Spleen (tissue), 11 donors: ENCODE data around the gene TMEM30A. TPM values are rescaled to one million over a fixed set of nuclear protein-coding genes. Genes with fewer than 3 reads are reported as not detected.

Experiments used
- DNase-seq: peaks from one replicate; pipeline ENCODE4 v3.0.0-alpha.2; 2020
- H3K27ac ChIP-seq, 8 donors: fragments of 200-600 bp; sonication (generic) in 7 of 8; 1 replicate in 4 of 8; 2 replicates in 4 of 8; pipeline versions ENCODE4 v1.5.0 to v1.8.0; 2016 to 2021; ENCODE audit warnings: inconsistent platforms in 4 of 8, mild to moderate bottlenecking in 4 of 8, moderate library complexity in 1 of 8
- H3K27me3 ChIP-seq, 7 donors: fragments of 200-600 bp; sonication (generic) in 6 of 7; replicated peaks in 1 of 7; 1 replicate in 4 of 7; 2 replicates in 3 of 7; pipeline versions ENCODE4 v1.5.0 to v1.8.0; 2016 to 2021; ENCODE audit warnings: inconsistent platforms in 3 of 7, mild to moderate bottlenecking in 1 of 7
- H3K36me3 ChIP-seq, 6 donors: fragments of 200-600 bp; sonication (generic) in 5 of 6; 1 replicate in 4 of 6; 2 replicates in 2 of 6; pipeline versions ENCODE4 v1.5.0 to v1.8.0; 2016 to 2021; ENCODE audit warnings: inconsistent platforms in 2 of 6
- H3K4me1 ChIP-seq, 6 donors: fragments of 200-600 bp; sonication (generic) in 5 of 6; 1 replicate in 3 of 6; 2 replicates in 3 of 6; pipeline versions ENCODE4 v1.5.0 to v1.8.0; 2016 to 2021; ENCODE audit warnings: inconsistent platforms in 3 of 6
- H3K4me3 ChIP-seq, 8 donors: fragments of 200-600 bp; sonication (generic) in 7 of 8; 1 replicate in 4 of 8; 2 replicates in 4 of 8; pipeline versions ENCODE4 v1.5.0 to v1.8.0; 2016 to 2021; ENCODE audit warnings: inconsistent platforms in 4 of 8, mild to moderate bottlenecking in 4 of 8, moderate library complexity in 2 of 8
- H3K9me3 ChIP-seq, 8 donors: fragments of 200-600 bp; sonication (generic) in 7 of 8; 1 replicate in 4 of 8; 2 replicates in 4 of 8; pipeline versions ENCODE4 v1.5.0 to v1.8.0; 2016 to 2021; ENCODE audit warnings: inconsistent platforms in 4 of 8
- POLR2A ChIP-seq, 3 donors: fragments of 450-650 bp; IDR thresholded peaks; one replicate each; pipeline ENCODE4 v1.5.1; 2017; ENCODE audit warnings: antibody characterized with exemption in 3 of 3, mild to moderate bottlenecking in 1 of 3
- POLR2AphosphoS5 ChIP-seq, 3 donors: sonication (generic); formaldehyde crosslinking; IDR thresholded peaks; one replicate each; pipeline ENCODE4 v1.5.1; 2017; ENCODE audit warnings: antibody characterized with exemption in 3 of 3
- WGBS, 5 donors: extraction: QIAGEN DNeasy Blood & Tissue Kit in 3 of 5; methylation state at CpG; one replicate each; pipeline versions ENCODE4 v1.1.5 to v1.1.7; 2013 to 2018; 5-methylcytosine and 5-hydroxymethylcytosine counted together
- intact Hi-C: fragments of 100-400 bp; cut with DNase I; formaldehyde crosslinking; loops from one replicate; pipeline ENCODE4 v1.15.0; 2023; ENCODE audit warnings: low total_unique reads
- polyA plus RNA-seq, 3 donors: library from polyadenylated mRNA; stranded (reverse); fragments of 200-250 nt; gene quantifications; one replicate each; pipeline ENCODE4 v1.2.1, GENCODE V29; 2013
- total RNA-seq, 7 donors: library from RNA; depleted of rRNA in 3 of 7; stranded (reverse); fragments of >200 nt in 3 of 7; fragmentation: NEBNext Ultra II Directional in 4 of 7; extraction: Animal tissue kit (Norgen Biotek cat#: 25700) in 4 of 7; gene quantifications; one replicate each; pipeline versions ENCODE4 v1.1.0 to v1.2.1, GENCODE V29; 2016 to 2021
- TF ChIP-seq, protein P1 (sequence below), 11 experiments: fragments of 200-600 bp in 7 of 11; fragments of 450-650 bp in 4 of 11; sonication (generic) in 4 of 11; IDR thresholded peaks in 8 of 11; conservative IDR thresholded peaks in 3 of 11; 1 replicate in 7 of 11; 2 replicates in 4 of 11; pipeline versions ENCODE4 v1.4.0 to v1.8.0; 2016 to 2021; ENCODE audit warnings: antibody characterized with exemption in 11 of 11, inconsistent platforms in 4 of 11, mild to moderate bottlenecking in 1 of 11
- donor health status: healthy with polysubstance abuse.
- donor health status: DM: no; HTN: no; CAD: no; lungs with moderate emphysema.
- donor health status: DM: no; HTN: no; CAD: no.
- donor health status: Bipolar disorder and iron deficiency.
- donor health status: healthy.
- donor health status: DM: no; HTN: no; CAD: no.
- donor health status: DM: yes; HTN: yes; CAD: no.

Gene TMEM30A
- total and polyA plus RNA-seq, 10 donors: 19.9 to 111 (median 88.5) TPM

DNA sequence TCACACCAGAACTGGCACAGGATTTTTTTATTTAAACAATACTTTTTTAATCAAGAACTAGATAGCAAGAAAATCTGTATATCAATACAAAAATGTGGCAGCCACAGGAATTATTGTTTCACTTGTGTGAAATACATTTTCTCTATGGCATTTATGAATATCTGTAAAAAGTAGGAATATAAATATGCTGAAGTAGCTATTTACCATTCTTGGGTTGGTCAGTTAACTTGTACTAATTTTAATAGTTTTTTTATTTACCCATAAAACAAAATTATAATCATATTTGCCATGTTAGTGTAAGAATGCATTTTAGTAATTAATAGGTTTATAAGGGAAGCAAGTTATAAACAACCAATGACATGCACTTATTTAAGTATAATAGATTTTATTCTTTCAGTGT is 31.4 kb upstream of the TMEM30A start:
- TF ChIP-seq POLR2AphosphoS5 (IDR thresholded peaks at IDR 0.05) (no peak), POLR2A (IDR thresholded peaks at IDR 0.05) (no peak)
- TF ChIP-seq, protein P1, sequence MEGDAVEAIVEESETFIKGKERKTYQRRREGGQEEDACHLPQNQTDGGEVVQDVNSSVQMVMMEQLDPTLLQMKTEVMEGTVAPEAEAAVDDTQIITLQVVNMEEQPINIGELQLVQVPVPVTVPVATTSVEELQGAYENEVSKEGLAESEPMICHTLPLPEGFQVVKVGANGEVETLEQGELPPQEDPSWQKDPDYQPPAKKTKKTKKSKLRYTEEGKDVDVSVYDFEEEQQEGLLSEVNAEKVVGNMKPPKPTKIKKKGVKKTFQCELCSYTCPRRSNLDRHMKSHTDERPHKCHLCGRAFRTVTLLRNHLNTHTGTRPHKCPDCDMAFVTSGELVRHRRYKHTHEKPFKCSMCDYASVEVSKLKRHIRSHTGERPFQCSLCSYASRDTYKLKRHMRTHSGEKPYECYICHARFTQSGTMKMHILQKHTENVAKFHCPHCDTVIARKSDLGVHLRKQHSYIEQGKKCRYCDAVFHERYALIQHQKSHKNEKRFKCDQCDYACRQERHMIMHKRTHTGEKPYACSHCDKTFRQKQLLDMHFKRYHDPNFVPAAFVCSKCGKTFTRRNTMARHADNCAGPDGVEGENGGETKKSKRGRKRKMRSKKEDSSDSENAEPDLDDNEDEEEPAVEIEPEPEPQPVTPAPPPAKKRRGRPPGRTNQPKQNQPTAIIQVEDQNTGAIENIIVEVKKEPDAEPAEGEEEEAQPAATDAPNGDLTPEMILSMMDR (IDR thresholded peaks at IDR 0.05 in 8 of 11, conservative IDR thresholded peaks at IDR 0.05 in 3 of 11): no peak
- no peak overlapping the region for H3K4me3 ChIP-seq
- H3K27ac ChIP-seq: no peak overlapping the region
- no peak for DNase-seq
- H3K4me1 ChIP-seq: no peaks in the 10 kb centered on the region
- H3K36me3 ChIP-seq: no peaks in the 10 kb centered on the region
- H3K9me3 ChIP-seq: no peaks in the 10 kb centered on the region
- H3K27me3 ChIP-seq: peaks cover 0 to 10% (median 0%) of the 10 kb centered on the region in 7 donors
- intact Hi-C loops: no loop called here

GRCh38 chr6:75308250-75308988 is 23.8 kb upstream of the TMEM30A start:
- Histone ChIP-seq H3K9me3 (no peaks in the 10 kb centered on the region), H3K4me3 (no peak overlapping the region), H3K4me1 (no peaks in the 10 kb centered on the region), H3K27ac (no peak overlapping the region), H3K36me3 (no peaks in the 10 kb centered on the region), H3K27me3 (peaks cover 0 to 21% (median 0%) of the 10 kb centered on the region in 7 donors)
- no peak for DNase-seq
- intact Hi-C loops: no loop called here
- WGBS, 5 donors: 69 to 79% (median 73%) methylated on average over 11 of the region's 11 CpGs
- TF ChIP-seq POLR2AphosphoS5 (IDR thresholded peaks at IDR 0.05) (no peak), POLR2A (IDR thresholded peaks at IDR 0.05) (no peak)
- TF ChIP-seq, protein P1 (IDR thresholded peaks at IDR 0.05 in 8 of 11, conservative IDR thresholded peaks at IDR 0.05 in 3 of 11): no peak

DNA sequence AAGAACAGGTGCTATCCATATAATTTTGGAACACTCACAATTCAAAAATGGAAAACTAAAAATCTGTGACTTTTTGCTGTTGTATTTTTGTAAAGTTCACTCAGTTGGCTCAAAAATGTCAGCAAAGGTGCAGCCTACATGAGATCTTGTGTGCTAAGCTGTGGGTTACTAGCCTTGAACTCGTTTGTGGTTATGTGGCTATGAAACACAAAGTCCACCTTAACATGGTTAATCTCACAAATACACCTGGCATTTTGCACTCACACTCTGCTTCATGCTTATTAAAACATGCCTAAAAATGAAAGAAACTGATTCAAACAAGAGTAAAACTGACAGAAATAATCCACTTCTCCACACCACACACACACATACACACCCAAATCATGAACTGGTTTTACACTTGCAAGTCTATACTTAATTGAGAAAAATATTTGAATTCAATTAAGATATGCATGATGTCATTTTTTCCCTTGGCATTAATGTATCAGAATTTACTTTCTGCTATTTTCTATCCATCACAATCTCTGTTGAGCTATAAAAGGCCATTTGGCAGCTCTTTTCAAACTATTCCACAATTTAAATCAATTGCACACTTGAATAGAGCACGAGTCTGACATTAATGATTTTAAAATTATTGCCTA is 22.9 kb upstream of the TMEM30A start:
- Histone ChIP-seq H3K27ac (no peak overlapping the region), H3K27me3 (peaks cover 0 to 18% (median 0%) of the 10 kb centered on the region in 7 donors), H3K4me1 (no peaks in the 10 kb centered on the region), H3K9me3 (no peaks in the 10 kb centered on the region), H3K36me3 (no peaks in the 10 kb centered on the region), H3K4me3 (no peak overlapping the region)
- no peak for DNase-seq
- 62 to 70% (median 68%) methylated on average over 2 of the region's 2 CpGs for WGBS, 5 donors
- intact Hi-C loops: no loop called here
- TF ChIP-seq POLR2AphosphoS5 (IDR thresholded peaks at IDR 0.05) (no peak), POLR2A (IDR thresholded peaks at IDR 0.05) (no peak)
- TF ChIP-seq, protein P1 (IDR thresholded peaks at IDR 0.05 in 8 of 11, conservative IDR thresholded peaks at IDR 0.05 in 3 of 11): no peak

GRCh38 chr6:75306064-75306463 is 21.5 kb upstream of the TMEM30A start:
- Histone ChIP-seq H3K27ac (no peak overlapping the region), H3K27me3 (peaks cover 0 to 14% (median 0%) of the 10 kb centered on the region in 7 donors), H3K4me1 (peaks cover 0 to 1% (median 0%) of the 10 kb centered on the region in 6 donors), H3K4me3 (no peak overlapping the region), H3K36me3 (no peaks in the 10 kb centered on the region), H3K9me3 (no peaks in the 10 kb centered on the region)
- WGBS, 5 donors: 58 to 77% (median 76%) methylated on average over 3 of the region's 3 CpGs
- intact Hi-C loops: no loop called here
- TF ChIP-seq, protein P1 (IDR thresholded peaks at IDR 0.05 in 8 of 11, conservative IDR thresholded peaks at IDR 0.05 in 3 of 11): no peak
- TF ChIP-seq POLR2A (IDR thresholded peaks at IDR 0.05): no peak
- TF ChIP-seq POLR2AphosphoS5 (IDR thresholded peaks at IDR 0.05): no peak
- no peak for DNase-seq
